GM12891 (cell line): ENCODE measurements around the gene MSI2.

Source experiments
- DNase-seq: peaks from one replicate; pipeline ENCODE4 v3.0.0; 2011; ENCODE audit warnings: low spot score; ENCODE audit not compliant: insufficient read length
- FAIRE-seq: peaks from 2 replicates; lab custom pipeline; 2011; peaks lifted over from hg19 to GRCh38; lab: Jason Lieb, UNC
- PAX5 ChIP-seq: IDR thresholded peaks from 2 replicates; pipeline ENCODE4 v1.6.1; 2011; ENCODE audit warnings: low read length, moderate library complexity, mild to moderate bottlenecking; ENCODE audit not compliant: insufficient read depth, severe bottlenecking
- POLR2A ChIP-seq: IDR thresholded peaks from 2 replicates; pipeline ENCODE4 v1.6.1; 2011; ENCODE audit warnings: low read depth, low read length, control low read depth
- POLR2AphosphoS5 ChIP-seq: IDR thresholded peaks from 2 replicates; pipeline ENCODE4 v1.6.1; 2011; ENCODE audit warnings: low read depth, low read length, control low read depth
- POU2F2 ChIP-seq: IDR thresholded peaks from 2 replicates; pipeline ENCODE4 v1.6.1; 2011; ENCODE audit warnings: low read depth, mild to moderate bottlenecking, control low read depth, low read length, moderate library complexity
- SPI1 ChIP-seq: IDR thresholded peaks from 2 replicates; pipeline ENCODE4 v1.6.1; 2011; ENCODE audit warnings: low read depth, low read length, control low read depth
- TAF1 ChIP-seq: IDR thresholded peaks from 2 replicates; pipeline ENCODE4 v1.6.1; 2011; ENCODE audit warnings: low read depth, low read length, control low read depth

Gene MSI2

DNA sequence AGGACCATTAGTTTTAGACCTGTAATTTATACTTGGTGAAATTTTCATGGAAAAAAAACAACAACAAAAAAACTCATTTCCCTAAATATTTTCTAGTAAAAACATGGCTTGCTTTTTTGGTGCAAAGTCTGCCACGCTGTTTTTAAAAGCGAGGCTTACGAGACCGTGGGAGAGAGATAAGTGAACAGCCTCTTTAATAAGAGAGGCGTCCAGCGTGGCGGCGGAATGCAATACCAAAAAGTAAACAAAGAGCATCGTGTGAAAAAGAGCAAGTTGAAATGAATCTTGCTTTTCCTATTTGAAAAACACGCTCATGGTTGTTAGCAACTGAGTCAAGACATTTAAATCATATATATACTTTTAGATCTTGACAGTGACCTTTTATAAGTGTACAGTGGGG, 10.5 kb upstream of the MSI2 start:
- FAIRE-seq (no peak), DNase-seq (no peak)
- TF ChIP-seq TAF1, result no peak
- no peak for TF ChIP-seq POLR2A
- no peak for TF ChIP-seq POLR2AphosphoS5
- no peak for TF ChIP-seq POU2F2
- no peak for TF ChIP-seq PAX5
- TF ChIP-seq SPI1, result no peak

- TF ChIP-seq SPI1 (no peak), PAX5 (no peak), POLR2AphosphoS5 (no peak), POU2F2 (no peak), TAF1 (no peak), POLR2A (no peak)
- FAIRE-seq, result no peak
- DNase-seq, result no peak
Measured at GRCh38 chr17:57246257-57246656, 10.1 kb upstream of the MSI2 start.

DNA sequence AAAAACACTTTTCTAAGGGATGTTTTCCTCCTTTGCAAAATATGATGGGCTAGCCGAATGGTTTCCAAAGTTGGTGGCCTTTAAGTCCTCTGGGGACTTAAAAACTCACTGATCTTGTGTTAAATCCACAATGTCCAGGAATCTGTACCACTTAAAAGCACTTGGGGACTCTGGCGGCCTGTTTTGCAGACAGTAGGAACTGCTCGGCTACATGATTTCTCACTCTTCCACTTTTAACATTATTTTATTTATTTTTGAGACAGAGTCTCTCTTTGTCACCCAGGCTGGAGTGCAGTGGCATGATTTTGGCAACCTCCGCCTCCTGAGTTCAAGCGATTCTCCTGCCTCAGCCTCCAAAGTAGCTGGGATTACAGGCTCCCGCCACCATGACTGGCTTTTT, 9.1 kb upstream of the MSI2 start:
- TF ChIP-seq PAX5 (no peak), POLR2A (no peak), POU2F2 (no peak), POLR2AphosphoS5 (no peak), SPI1 (no peak), TAF1 (no peak)
- no peak for DNase-seq
- no peak for FAIRE-seq

GRCh38 chr17:57247913-57248312, 8.4 kb upstream of the MSI2 start:
- DNase-seq (no peak), FAIRE-seq (no peak)
- TF ChIP-seq POLR2A, result no peak
- no peak for TF ChIP-seq PAX5
- no peak for TF ChIP-seq POU2F2
- no peak for TF ChIP-seq SPI1
- no peak for TF ChIP-seq TAF1
- no peak for TF ChIP-seq POLR2AphosphoS5

GRCh38 chr17:57249520-57249919, 6.8 kb upstream of the MSI2 start:
- no peak for TF ChIP-seq PAX5
- no peak for TF ChIP-seq POLR2A
- no peak for TF ChIP-seq POLR2AphosphoS5
- no peak for TF ChIP-seq TAF1
- no peak for TF ChIP-seq SPI1
- no peak for TF ChIP-seq POU2F2
- DNase-seq, result no peak
- no peak for FAIRE-seq

- FAIRE-seq (no peak), DNase-seq (no peak)
- TF ChIP-seq PAX5 (no peak), POLR2A (no peak), TAF1 (no peak), POU2F2 (no peak), POLR2AphosphoS5 (no peak), SPI1 (no peak)
Measured at GRCh38 chr17:57251211-57251787, 5.0 kb upstream of the MSI2 start.

GRCh38 chr17:57253362-57254065, 2.8 kb upstream of the MSI2 start:
- FAIRE-seq (no peak), DNase-seq (no peak)
- TF ChIP-seq PAX5, result no peak
- no peak for TF ChIP-seq POLR2AphosphoS5
- TF ChIP-seq SPI1, result no peak
- TF ChIP-seq TAF1, result no peak
- no peak for TF ChIP-seq POLR2A
- no peak for TF ChIP-seq POU2F2

DNA sequence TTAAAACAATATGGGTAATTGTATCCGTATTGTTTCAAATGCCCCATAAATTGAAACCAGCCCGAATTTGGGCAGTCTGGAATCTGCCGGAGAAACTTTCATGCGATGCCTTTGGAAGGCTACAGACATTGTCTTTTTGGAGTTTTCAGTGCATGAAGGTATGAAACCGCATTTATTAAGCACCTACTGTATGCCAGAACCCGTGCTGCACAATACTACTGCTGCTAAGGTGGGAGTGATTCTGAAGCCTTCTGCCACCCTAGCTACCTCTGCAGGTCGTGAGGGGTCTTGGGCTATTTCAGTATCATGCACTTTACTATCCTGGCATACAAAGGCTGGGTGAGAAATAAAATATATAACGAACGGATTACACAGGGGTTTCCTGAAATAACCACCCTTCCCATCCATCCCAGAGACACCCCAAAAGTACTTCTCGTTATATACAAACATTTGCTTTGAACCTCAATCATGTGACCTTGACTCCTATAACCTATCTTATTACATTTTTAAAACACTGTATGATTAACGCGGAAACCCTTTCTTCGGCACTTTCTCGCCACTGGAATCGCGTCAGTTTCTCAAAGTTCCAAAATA, 1.0 kb upstream of the MSI2 start:
- no peak for DNase-seq
- FAIRE-seq, result no peak
- no peak for TF ChIP-seq PAX5
- no peak for TF ChIP-seq POLR2AphosphoS5
- TF ChIP-seq POLR2A, result no peak
- no peak for TF ChIP-seq POU2F2
- TF ChIP-seq SPI1, result no peak
- TF ChIP-seq TAF1, result no peak

DNA sequence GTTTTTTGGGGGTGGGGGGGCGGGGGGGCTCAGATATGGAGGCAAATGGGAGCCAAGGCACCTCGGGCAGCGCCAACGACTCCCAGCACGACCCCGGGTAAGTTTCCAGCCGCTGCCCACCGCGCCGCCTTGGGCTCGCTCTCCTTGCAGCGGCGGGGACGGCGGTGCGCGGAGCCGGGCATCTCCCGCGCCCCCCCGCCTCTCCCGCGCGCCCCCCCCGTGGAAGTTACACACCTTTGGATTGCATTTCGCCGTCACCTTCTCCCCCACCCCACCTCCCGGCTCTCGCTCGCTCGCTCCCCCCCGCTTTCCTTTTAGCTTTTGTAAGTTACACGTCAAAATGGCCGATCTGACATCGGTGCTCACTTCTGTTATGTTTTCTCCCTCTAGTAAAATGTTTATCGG, 387 bp downstream of the MSI2 start:
- no peak for FAIRE-seq
- DNase-seq, result no peak
- TF ChIP-seq POLR2AphosphoS5 (no peak), TAF1 (no peak)

DNA sequence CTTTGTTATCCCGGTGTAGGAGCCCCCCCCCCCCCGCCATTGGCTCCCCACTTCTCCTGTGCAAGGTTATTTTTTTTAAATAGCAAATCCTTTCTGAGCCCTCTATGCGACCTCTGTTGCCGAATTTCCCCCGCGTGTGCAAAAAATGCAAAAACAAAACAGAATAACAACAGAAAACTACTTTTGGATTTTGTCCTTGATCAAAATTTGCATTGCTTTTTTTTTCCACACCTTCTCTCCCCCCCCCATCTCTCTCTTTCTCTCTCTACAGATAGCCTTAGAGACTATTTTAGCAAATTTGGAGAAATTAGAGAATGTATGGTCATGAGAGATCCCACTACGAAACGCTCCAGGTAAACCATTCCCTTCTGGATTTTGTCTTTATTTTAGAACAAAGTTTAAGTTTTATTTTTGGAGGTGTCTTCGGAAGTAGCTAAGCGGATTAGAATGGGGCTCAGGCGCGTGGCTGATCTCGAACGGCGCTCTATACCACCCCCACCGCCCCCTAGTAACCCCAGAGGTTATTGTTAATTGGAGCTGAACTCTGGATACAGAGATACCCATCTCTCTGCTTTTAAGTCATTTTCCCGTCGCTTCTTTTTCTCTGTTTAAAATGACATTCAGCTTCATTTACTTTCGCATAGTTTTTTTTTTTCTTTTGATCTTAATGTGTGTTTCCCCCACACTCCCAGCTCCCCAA, 1.0 kb downstream of the MSI2 start:
- FAIRE-seq (no peak), DNase-seq (no peak)
- TF ChIP-seq TAF1 (no peak), SPI1 (no peak), POLR2AphosphoS5 (no peak), POLR2A (no peak), POU2F2 (no peak), PAX5 (no peak)
